HAP-1 (cell line): Measurements from ENCODE around the gene ASB11.
A peak's percentile ranks its signal among the peaks of the same experiment; 100 is the strongest.

ENCODE experiments used
- DNase-seq, 2 experiments: peaks; one replicate each; pipeline ENCODE4 v3.0.0-alpha.2; 2016 to 2020; ENCODE audit warnings: low spot score in 2 of 2
- H3K27me3 ChIP-seq: fragments of 250-450 bp; sonication (Bioruptor Pico); 2 replicates; pipeline ENCODE4 v1.5.1; 2020; ENCODE audit warnings: low read depth, mild to moderate bottlenecking, moderate library complexity
- H3K36me3 ChIP-seq: fragments of 250-450 bp; sonication (Bioruptor Pico); replicated peaks from 2 replicates; pipeline ENCODE4 v1.5.1; 2020; ENCODE audit warnings: mild to moderate bottlenecking
- H3K4me1 ChIP-seq: fragments of 250-450 bp; sonication (Bioruptor Pico); 2 replicates; pipeline ENCODE4 v1.5.1; 2020; ENCODE audit warnings: mild to moderate bottlenecking
- H3K4me3 ChIP-seq: fragments of 250-450 bp; sonication (Bioruptor Pico); 2 replicates; pipeline ENCODE4 v1.5.1; 2020; ENCODE audit warnings: mild to moderate bottlenecking, moderate library complexity
- H3K9me3 ChIP-seq: fragments of 250-450 bp; sonication (Bioruptor Pico); 2 replicates; pipeline ENCODE4 v1.5.1; 2020; ENCODE audit warnings: mild to moderate bottlenecking, moderate library complexity
- in situ Hi-C: fragments of 300-500 bp; cut with MboI; formaldehyde crosslinking; loops from 3 replicates; pipeline ENCODE4 v1.14.3; 2020; ENCODE audit warnings: low sequenced_read_pairs, inconsistent platforms, mixed read lengths

The ASB11 gene

GRCh38 chrX:15315509-15315908 is at the start of gene ASB11:
ASB11 (minus strand) TSS chrX:15315640; CDS start chrX:15315605, 35 bp downstream.
- DNase-seq = no peak

GRCh38 chrX:15359701-15360100 is 44.3 kb upstream of the ASB11 start:
- DNase-seq = no peak
- H3K9me3 ChIP-seq = no peaks in the 10 kb centered on the region
- in situ Hi-C loops = no loop called here

More at GRCh38 chrX:15315509-15315908, at the start of gene ASB11:
- Histone ChIP-seq H3K4me3 (no peak within 1 kb of the TSS), H3K27me3 (no peaks in the 10 kb centered on the region), H3K36me3 (peaks cover 7% of the 10 kb centered on the region), H3K9me3 (no peaks in the 10 kb centered on the region), H3K4me1 (no peaks in the 10 kb centered on the region)
- in situ Hi-C loops = no loop called here

GRCh38 chrX:15358533-15358932 is 43.1 kb upstream of the ASB11 start:
- DNase-seq = no peak
- no peak overlapping the region for H3K4me3 ChIP-seq
- no peaks in the 10 kb centered on the region for H3K27me3 ChIP-seq
- H3K9me3 ChIP-seq = no peaks in the 10 kb centered on the region
- H3K36me3 ChIP-seq = no peaks in the 10 kb centered on the region
- no peaks in the 10 kb centered on the region for H3K4me1 ChIP-seq
- in situ Hi-C loops = no loop called here

More at GRCh38 chrX:15359701-15360100, 44.3 kb upstream of the ASB11 start:
- H3K4me1 ChIP-seq = no peaks in the 10 kb centered on the region
- no peaks in the 10 kb centered on the region for H3K36me3 ChIP-seq
- H3K4me3 ChIP-seq = no peak overlapping the region
- no peaks in the 10 kb centered on the region for H3K27me3 ChIP-seq

GRCh38 chrX:15356444-15356843 is 41.0 kb upstream of the ASB11 start:
- no peaks in the 10 kb centered on the region for H3K36me3 ChIP-seq
- in situ Hi-C loops = no loop called here
- H3K4me3 ChIP-seq = no peak overlapping the region
- no peak for DNase-seq
- no peaks in the 10 kb centered on the region for H3K4me1 ChIP-seq
- no peaks in the 10 kb centered on the region for H3K27me3 ChIP-seq
- no peaks in the 10 kb centered on the region for H3K9me3 ChIP-seq

- in situ Hi-C loops = no loop called here
- Histone ChIP-seq H3K4me1 (no peaks in the 10 kb centered on the region), H3K9me3 (no peaks in the 10 kb centered on the region), H3K27me3 (no peaks in the 10 kb centered on the region; the same call in 1 of the 2 replicates), H3K36me3 (no peaks in the 10 kb centered on the region), H3K4me3 (no peak overlapping the region)
- DNase-seq = no peak
Observed at GRCh38 chrX:15350329-15350996, 35.0 kb upstream of the ASB11 start.

GRCh38 chrX:15349046-15349445 is 33.6 kb upstream of the ASB11 start:
- peak; percentile 68 to 74 for DNase-seq
- in situ Hi-C loops = loop anchor here (5.0 kb wide), 2 partner anchors 118 to 218 kb away; no protein-coding TSS in a partner anchor
- no peaks in the 10 kb centered on the region for H3K4me1 ChIP-seq
- no peaks in the 10 kb centered on the region for H3K9me3 ChIP-seq
- no peak overlapping the region for H3K4me3 ChIP-seq
- H3K27me3 ChIP-seq = no peaks in the 10 kb centered on the region; the same call in 1 of the 2 replicates
- H3K36me3 ChIP-seq = no peaks in the 10 kb centered on the region

GRCh38 chrX:15345976-15346375 is 30.5 kb upstream of the ASB11 start:
- Histone ChIP-seq H3K36me3 (no peaks in the 10 kb centered on the region), H3K27me3 (peaks cover 3% of the 10 kb centered on the region; the same call in 1 of the 2 replicates), H3K9me3 (no peaks in the 10 kb centered on the region), H3K4me1 (no peaks in the 10 kb centered on the region), H3K4me3 (no peak overlapping the region)
- in situ Hi-C loops = loop anchor here (5.0 kb wide), 2 partner anchors 121 to 221 kb away; no protein-coding TSS in a partner anchor
- no peak for DNase-seq

GRCh38 chrX:15344106-15344505 is 28.7 kb upstream of the ASB11 start:
- Histone ChIP-seq H3K4me1 (no peaks in the 10 kb centered on the region), H3K36me3 (no peaks in the 10 kb centered on the region), H3K27me3 (peaks cover 16% of the 10 kb centered on the region), H3K4me3 (no peak overlapping the region), H3K9me3 (no peaks in the 10 kb centered on the region)
- DNase-seq = no peak
- in situ Hi-C loops = no loop called here

GRCh38 chrX:15343075-15343476 is 27.6 kb upstream of the ASB11 start:
- DNase-seq = no peak
- Histone ChIP-seq H3K9me3 (no peaks in the 10 kb centered on the region), H3K4me1 (no peaks in the 10 kb centered on the region), H3K4me3 (no peak overlapping the region), H3K36me3 (no peaks in the 10 kb centered on the region), H3K27me3 (peaks cover 25% of the 10 kb centered on the region)
- in situ Hi-C loops = no loop called here

GRCh38 chrX:15340867-15341266 is 25.4 kb upstream of the ASB11 start:
- Histone ChIP-seq H3K4me1 (peaks cover 3% of the 10 kb centered on the region; the same call in 1 of the 2 replicates), H3K9me3 (no peaks in the 10 kb centered on the region), H3K4me3 (no peak overlapping the region), H3K27me3 (peaks cover 42% of the 10 kb centered on the region), H3K36me3 (no peaks in the 10 kb centered on the region)
- in situ Hi-C loops = no loop called here
- DNase-seq = no peak

- Histone ChIP-seq H3K4me3 (peak overlapping the region; percentile 97), H3K36me3 (peaks cover 19% of the 10 kb centered on the region), H3K9me3 (no peaks in the 10 kb centered on the region), H3K27me3 (peaks cover 41% of the 10 kb centered on the region), H3K4me1 (peaks cover 4% of the 10 kb centered on the region; the same call in 1 of the 2 replicates)
- no peak for DNase-seq
- in situ Hi-C loops = no loop called here
Observed at GRCh38 chrX:15336023-15336413, 20.6 kb upstream of the ASB11 start.

GRCh38 chrX:15335135-15336022 is 19.9 kb upstream of the ASB11 start, which contains the start of gene PIGA:
PIGA (minus strand) TSS chrX:15335523; CDS start chrX:15331930, 3,593 bp downstream.
- peak; percentile 95 to 98 for DNase-seq
- H3K27me3 ChIP-seq = peaks cover 37% of the 10 kb centered on the region
- in situ Hi-C loops = no loop called here
- no peaks in the 10 kb centered on the region for H3K9me3 ChIP-seq
- peaks cover 4% of the 10 kb centered on the region; the same call in 1 of the 2 replicates for H3K4me1 ChIP-seq
- H3K36me3 ChIP-seq = peaks cover 24% of the 10 kb centered on the region
- H3K4me3 ChIP-seq = peak within 1 kb of the TSS; percentile 97

- in situ Hi-C loops = no loop called here
- DNase-seq = no peak
- Histone ChIP-seq H3K4me3 (peak overlapping the region; percentile 97), H3K9me3 (no peaks in the 10 kb centered on the region), H3K27me3 (peaks cover 29% of the 10 kb centered on the region), H3K36me3 (peaks cover 24% of the 10 kb centered on the region), H3K4me1 (peaks cover 4% of the 10 kb centered on the region; the same call in 1 of the 2 replicates)
Observed at GRCh38 chrX:15334561-15334960, 19.1 kb upstream of the ASB11 start.

- no peaks in the 10 kb centered on the region for H3K4me1 ChIP-seq
- no peaks in the 10 kb centered on the region for H3K27me3 ChIP-seq
- in situ Hi-C loops = no loop called here
- DNase-seq = no peak
- peaks cover 45% of the 10 kb centered on the region for H3K36me3 ChIP-seq
- no peak overlapping the region for H3K4me3 ChIP-seq
- no peaks in the 10 kb centered on the region for H3K9me3 ChIP-seq
Observed at GRCh38 chrX:15328821-15329220, 13.4 kb upstream of the ASB11 start.
